HG03159 (cell line): ENCODE data around the gene BANK1.
"Not testable (repeated sequence)": the region's sequence is repeated elsewhere in the genome, so short reads cannot be mapped to it uniquely, and the experiment has no call there.

Experiments used
- ATAC-seq: cut with Tn5 transposase; IDR thresholded peaks from one replicate; pipeline ENCODE4 v1.9.1; 2021; ENCODE audit warnings: mild to moderate bottlenecking, moderate library complexity; ENCODE audit not compliant: unreplicated experiment

BANK1 gene

DNA sequence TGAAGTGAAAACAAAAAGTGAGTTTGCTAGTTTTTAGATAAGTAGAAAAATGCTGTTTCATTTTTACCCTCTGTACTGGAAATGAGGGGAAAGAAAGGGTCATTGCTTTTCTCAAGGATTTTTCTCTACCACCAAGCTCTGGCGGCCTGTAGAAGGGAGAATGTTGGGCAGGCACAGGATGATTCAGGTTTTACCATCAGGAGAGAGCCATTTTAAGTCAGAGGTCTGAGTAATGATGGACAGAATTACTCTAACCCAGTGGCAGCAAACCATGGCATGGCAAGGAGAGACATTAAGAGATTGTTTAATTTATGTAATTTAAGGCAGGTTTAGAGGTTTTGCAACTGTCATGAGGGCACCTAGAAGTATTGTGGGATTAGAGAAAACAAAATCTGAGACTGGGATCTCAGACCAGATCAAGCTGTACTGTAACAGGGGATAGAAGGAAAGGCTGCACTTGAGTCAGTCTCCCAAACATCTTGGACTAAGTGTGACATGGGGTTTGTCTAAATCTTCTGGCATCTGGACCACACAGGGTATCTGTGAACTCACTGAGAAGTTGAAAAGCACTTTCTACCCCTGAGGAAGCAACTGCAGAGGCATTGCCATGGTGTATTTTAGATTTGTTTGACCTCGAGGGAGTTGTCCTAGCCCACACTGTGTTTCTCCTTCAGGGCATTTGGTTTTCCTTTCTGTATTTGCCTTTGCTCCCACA lies 81.6 kb downstream of the BANK1 start:
- ATAC-seq: no peak

DNA sequence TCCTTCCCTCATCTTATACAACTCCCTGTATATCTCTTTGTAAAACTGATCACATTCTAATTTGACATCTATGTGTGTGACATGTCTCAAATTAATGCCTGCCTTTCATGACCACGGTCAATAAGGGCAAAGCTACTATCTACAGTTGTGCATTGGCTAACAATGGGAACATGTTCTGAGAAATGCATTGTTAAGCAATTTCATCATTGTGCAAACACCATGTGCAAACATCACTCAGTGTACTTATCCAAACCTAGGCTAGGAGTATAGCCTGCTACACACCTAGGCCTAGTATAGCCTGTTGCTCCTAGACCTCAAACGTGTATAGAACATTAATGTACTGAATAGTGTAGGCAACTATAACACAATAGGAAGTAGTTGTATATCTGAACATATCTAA lies 95.0 kb downstream of the BANK1 start:
- no peak for ATAC-seq

DNA sequence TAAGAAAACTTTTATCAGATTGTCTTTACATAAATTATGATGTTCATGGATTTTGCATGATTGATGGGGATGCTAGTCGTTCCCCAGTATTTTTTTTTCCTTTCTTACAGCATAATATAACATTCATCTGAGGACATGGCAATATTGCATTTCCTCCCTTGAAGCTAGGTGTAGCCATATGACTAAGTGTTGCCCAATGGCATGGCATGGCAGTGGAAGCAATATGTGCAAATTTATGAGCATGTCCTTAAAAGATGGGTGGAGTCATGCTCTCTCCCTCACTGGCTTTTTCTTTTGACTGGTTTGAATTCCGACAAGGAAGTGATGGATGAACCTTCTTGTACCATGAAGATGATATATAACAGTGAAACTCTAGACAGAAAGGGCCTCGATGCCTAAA lies 96.3 kb downstream of the BANK1 start:
- no peak for ATAC-seq

DNA sequence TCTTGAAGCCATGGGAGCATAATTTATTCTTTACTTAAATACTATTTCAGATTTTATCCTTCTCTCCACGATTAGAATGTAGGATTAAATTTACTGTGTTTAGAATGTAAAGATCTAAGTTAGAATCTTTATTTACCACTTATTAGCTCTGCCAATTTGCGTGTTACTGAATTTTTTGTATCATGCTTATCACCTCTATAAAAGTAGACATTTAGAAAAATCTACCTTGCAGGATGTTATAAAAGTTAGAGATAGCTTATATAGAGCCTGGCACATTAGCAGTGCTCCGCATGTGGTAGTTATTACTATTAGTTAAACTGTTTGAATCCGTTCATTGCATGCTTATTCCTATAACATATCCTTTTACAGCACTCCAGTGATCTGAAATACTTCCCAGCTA lies 97.9 kb downstream of the BANK1 start:
- ATAC-seq: no peak

DNA sequence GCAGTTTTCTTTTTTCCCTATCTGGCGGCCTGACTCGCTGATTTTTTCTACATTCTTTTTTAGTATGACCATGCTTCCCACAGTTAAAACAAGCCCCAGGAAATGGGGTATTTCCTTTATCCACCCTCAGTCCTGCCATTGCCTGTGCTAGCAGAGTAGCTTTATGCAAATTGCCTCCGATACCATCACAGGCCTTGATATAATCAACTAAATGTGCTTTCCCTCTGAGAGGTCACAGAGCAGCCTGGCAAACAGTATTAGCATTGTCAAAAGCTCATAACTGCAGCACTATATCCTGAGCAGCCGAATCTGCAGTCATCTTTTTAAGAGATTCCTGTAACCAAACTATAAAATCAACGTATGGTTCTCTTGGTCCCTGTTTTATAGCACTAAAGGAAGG lies 115.0 kb downstream of the BANK1 start:
- ATAC-seq: not testable (repeated sequence)

DNA sequence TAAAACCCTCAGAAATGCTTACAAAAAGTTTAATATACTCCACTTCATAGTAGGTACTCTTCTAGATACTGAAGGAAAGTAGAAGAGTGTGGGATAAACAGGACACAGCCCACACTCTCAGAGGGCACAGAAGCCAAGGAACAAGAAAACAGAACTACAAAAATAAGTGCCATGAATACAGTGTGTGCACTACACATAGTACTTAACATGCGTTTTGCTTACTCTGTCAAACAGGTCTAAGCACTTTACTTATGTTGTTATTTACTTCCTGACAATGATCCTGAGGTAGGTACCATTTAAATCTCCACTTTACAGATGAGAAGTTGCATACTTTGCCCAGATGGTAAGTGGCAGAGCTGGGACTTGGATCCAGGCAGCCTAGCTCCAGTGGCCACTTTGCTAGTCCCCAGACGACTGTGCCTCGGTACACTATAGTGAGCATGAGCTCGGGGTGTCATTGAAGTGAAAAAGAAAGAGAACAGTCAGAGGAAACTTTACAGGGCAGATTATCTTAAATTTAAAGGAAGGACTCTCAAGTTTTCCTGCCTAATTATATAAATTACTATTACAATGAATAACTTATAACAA lies 120.3 kb downstream of the BANK1 start:
- no peak for ATAC-seq

DNA sequence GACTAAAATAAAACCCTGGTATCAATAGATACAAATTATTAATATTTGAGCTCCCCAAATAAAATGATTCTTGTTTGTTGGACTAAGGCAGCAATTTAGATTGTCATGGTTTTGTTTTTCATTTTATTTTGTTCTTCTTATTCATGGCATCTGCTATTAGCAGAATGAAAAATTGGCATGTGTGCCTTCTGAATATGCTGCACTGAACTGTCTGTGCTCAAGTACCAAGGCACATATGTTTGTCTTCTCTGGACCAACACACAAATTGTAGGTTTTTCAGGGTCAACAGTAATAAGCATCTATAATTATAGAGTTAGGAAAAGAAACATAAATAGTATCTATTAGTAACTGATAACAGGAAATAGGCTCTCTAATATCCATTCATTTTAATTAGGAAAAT lies 121.1 kb downstream of the BANK1 start:
- no peak for ATAC-seq

DNA sequence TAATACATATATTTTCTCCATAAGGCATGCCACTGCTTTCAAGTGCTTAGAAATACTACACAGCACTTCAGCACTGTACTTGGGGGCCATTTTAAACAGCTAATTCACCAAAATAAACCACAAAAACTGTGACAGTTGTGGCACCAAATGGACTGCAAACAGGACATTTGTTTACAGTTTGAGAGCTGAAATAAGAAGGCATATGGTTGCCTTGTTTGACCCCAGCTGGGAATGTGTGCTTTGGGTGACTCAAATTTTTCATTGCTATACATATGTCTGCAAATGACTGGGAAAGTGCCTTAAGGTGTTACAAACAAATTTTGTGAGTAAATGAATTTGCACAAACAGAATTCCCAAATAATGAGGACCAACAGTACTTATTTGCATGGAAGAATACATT lies 124.2 kb downstream of the BANK1 start:
- no peak for ATAC-seq

DNA sequence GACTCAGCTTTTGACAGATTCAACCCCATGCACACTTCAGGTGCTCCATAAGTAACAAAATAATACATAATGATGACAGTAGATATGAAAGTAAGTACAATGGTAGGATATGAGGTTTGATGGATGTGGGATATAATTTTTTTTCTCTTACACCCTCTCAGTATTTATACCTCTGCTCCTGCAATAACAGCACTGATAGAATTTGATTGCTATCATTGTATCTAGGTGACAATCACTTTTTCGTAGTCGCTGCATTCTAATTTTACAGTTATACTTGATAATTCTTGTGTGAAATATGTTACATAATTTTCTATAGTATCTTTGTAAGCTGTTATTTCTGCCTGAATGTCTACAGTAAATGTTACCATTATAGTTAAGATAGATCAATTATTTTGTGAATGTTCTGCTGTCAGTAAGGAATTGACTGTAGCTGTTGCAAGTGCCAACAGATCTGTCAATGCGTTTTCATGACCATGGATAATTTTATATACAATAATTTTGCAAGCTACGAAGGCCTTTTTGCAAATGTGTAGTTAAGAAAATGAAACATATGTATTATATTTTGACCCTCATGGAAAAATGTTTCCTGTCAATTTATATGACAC lies 128.9 kb downstream of the BANK1 start:
- no peak for ATAC-seq

DNA sequence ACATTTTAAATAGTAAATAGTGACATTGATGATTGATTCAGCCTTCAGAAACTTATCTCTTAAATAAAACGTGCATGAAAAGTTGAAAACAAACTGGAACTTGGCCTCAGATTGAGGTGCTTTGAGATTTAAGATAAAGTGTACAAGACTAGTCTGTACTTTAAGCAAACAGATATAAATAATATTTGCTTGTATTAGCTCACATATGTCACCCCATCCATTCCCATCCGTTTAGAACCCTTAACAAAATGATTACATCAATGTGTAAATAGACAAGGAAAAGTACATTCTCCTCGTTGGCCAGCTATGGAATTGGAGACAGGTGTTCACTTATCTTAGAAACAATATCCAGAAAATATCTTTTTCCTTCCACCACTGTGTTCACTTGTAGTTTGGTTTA lies 130.8 kb downstream of the BANK1 start:
- ATAC-seq: no peak

DNA sequence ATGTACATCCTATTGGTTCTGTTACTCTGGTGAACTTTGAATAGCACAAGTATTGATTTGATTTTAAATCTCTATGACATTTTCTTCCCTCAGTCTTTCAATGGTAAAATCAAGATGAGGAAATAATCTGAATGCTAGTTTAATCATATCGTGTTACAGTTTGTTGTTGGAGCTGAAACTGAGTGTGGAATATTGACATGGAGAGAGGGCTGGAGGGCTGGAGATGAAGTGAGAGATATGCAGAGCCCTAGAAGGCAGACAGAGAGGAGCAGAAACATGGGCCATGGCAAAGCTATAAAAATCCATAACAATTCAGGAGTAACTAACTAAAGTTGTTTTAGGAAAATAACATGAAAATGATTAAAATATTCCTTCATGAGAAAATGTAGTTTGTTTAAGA lies 141.1 kb downstream of the BANK1 start:
- ATAC-seq: no peak

DNA sequence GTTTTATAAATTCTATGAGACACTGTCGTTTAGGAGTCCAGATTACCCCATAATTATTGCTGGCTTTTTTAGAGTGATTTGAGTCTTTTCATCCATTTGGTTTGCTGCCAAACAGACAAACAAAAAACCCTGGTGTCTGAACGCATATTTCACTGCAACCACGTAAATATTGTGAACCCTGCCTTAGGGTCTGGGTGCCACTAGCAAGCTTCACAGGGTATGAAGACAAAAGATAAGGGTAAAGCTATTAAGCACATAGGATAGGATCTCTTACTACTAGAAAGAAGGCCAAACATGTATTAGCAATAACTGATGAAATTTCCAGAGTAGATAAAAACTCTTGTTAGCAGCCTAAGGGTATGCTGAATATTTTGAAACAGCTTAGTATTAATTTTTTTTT lies 143.3 kb downstream of the BANK1 start:
- no peak for ATAC-seq

DNA sequence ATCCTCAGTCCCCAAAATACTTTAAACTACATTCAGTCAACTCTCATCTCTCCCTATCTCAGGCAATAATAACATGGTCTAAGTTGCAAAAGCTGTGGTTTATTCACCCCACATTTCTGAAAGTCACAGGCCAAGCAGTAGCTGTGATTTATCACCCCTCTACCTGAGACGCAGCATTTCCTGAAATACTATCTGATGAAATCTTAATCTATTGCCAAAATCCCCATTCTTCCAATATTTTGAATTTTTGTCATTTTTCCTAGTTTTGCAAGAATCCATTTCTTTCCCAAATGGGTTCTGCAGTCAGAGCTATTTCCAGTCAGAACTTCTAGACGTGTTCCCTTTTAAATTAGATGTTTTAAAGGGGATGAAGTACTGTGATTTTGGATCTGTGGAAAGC lies 148.3 kb downstream of the BANK1 start:
- ATAC-seq: no peak

DNA sequence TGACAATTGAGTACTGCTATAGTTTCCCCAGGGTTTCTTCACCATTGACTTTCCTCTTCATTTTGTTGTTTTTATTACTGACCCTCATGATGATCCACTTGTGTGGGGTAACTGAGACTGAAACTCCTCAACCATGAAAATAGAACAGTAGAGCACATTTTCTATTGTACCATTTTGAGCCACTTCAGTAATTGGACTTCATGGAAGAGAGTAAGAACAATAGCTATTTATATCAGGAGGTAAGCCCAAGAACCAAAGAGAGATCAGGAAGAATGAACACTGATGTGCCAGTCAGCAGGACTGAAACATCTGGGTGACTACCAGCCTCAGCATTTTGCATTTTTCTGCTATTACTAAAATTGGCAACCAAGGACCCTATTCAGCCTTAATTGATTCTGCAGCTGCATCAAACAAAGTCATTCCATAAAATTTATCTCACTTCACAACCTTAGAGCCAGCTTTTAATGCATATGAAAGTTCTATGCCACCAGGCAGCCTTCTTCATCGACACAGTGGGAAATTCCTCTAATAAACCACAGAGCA lies 151.4 kb downstream of the BANK1 start:
- no peak for ATAC-seq

DNA sequence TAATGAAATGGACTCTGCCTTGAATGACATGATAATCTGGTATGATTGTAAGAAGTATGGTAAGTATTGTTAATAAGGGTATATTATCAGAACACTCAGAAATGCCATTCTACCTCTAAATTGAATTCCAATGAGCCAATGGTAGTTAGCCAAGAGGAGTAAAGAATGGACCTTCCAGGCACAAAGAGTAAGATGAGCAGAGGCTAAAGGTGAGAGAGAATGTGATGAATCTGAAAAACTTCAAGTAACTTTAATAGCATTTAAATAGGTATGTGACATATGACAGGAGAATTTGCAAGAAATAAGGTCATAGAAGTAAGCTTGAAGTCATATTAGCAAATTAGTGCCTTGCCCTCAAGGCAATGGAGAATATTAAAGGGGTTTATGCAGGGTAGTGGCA lies 152.4 kb downstream of the BANK1 start:
- ATAC-seq: no peak

DNA sequence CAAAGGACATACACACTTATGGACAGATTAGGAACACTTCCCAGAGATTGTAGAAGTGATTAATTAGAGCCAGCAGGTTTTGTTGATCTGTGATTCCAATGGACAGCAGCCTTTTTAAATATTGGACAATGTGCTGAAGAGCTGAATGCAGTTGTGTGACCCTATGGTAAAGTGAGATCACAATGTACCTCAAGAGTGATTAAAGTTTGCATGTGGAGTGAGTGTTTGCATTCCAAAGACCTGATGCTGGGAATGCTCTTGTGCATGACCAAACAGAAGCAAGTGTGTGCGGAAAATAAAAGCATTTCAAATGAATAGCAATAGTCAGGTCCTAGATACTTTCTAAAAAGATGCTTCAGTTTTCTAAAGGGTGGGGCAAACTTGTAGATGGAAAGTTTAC lies 154.1 kb downstream of the BANK1 start:
- ATAC-seq: no peak

DNA sequence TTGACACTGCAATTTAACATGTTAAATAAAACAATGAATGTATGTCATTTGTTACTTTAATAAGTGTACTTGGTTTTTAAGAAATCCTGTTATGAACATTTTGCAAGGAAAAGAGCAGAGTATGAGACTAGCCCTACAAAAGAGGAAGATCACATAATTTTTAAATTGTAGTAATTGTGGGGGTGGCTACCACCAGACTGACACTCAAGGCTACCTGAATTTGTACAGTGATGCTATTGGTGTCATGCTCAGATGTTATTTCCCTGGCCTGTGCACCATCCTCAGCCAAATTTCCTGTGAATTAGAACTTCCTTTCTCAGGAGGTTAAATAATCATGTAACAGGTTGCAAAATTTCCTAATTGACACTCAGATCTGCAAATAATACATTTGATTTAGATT lies 157.5 kb downstream of the BANK1 start:
- ATAC-seq: no peak

DNA sequence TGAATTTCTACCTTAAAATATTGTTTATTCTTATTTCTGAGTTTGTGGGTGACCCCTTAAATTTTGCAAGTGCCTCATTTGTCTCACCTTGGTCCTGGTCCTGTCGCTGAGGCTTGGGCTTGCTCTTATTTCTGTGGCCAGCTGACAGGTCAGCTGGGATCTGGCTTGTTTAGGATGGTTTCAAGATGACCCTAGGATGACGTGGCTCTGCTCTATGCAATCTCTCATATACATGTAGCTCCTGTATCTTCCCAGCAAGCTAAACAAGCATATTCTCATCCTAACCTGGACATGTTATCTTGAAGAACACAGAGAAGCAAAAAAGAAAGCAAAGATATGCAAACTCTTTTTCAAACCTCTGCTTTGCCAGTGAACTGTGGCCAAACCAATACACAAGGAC lies 158.4 kb downstream of the BANK1 start:
- ATAC-seq: no peak

DNA sequence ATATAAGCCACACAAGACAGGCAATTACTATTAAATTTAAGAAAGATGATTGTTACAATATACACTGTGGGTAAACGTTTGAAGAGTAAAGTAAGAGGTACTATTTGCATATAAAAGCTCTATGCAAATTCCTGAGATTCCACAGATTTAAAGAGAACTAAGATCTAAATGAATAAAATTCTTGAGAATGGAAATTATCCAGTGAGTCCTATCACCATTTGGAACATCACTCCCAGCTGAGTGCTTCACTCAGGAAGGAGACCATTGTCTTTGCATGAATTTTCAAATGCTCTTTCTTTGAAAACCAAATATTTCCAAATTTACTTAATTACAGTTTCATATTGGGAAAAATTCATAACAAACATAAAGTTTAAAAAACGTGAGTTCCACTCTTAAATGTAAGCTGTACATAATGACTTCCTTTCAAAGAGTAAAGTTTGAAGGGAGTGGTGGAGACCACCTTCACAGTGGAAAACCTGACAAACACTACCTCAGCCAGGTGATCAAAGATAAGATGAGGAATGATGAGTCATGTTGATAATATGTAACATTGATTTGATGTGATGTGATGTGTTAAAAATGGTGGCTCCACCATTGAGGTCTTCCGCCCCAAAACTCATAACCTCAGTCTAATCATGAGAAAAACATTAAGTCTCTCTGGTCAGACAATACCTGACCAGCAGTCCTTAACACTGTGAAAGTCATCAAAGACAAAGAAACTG lies 159.9 kb downstream of the BANK1 start:
- ATAC-seq: no peak

DNA sequence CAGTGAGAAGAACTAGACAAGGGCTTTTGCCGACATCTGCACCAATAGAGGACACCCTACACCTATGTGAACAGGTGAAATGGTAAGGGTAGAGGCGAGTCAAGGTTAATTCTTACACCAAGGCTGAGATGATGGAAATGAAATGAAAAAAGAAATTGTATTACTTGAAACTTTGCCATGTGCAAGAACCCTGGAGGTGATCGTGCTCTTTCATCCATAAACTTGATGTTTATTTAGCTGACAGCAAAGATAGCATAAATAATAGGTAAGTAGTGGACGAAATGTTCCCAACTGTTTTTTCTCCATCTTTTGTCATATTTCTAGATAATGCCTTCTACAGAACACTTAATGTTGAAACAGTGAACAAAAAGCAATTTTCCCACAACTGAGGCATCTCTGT lies 162.5 kb downstream of the BANK1 start:
- no peak for ATAC-seq

DNA sequence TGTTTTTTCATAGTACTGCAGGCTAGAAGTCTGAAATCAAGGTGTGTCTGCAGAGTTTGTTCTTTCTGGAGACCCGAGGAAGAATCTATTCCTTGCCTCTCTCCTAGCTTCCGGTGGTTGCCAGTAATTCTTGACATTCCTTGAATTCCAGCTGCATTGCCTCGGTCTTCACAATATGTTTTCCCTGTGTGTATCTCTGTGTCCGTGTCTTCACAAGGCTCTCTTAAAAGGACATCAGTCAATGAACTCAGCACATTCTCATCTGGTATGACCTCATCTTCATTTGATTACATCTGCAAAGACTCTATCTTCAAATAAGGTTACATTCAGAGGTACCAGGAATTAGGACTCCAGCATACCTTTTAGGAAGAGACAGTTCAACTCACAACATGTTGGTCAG lies 163.4 kb downstream of the BANK1 start:
- ATAC-seq: no peak

DNA sequence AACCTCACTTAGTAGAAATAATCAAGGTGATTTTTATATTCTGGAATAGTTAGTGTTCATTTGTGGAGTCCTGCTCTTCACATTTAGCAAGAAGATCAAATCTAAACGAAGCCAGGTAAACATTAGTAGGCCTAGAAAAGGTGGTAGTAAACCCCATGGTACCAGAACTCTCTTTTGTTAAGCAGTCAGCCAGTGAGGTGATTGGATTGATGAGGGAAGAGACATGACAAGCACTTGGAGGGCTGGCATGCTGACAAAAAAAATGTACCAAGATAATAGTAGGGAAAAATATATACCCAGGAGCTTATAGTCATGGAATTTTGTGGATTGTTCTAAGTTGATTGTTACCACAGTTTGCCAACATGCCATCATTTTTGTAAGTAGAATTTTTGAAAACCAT lies 163.8 kb downstream of the BANK1 start:
- no peak for ATAC-seq
